ENCODE measurements around the gene GLB1L3.

GRCh38 chr11:134235399-134235798 is 40.8 kb upstream of the GLB1L3 start:
- no peak for TF ChIP-seq CTCF (IDR thresholded peaks at IDR 0.05)
- no peak for TF ChIP-seq POLR2A (IDR thresholded peaks at IDR 0.05)

Measured in right lobe of liver (tissue), 4 donors.